NB4 (cell line): Measurements from ENCODE around the gene SSR1.
"Not testable (repeated sequence)": the region's sequence is repeated elsewhere in the genome, so short reads cannot be mapped to it uniquely, and the experiment has no call there.

ENCODE experiments used
- DNase-seq: peaks from one replicate; pipeline ENCODE4 v3.0.0; 2010; ENCODE audit warnings: low read depth
- H3K4me3 ChIP-seq: one replicate; pipeline ENCODE4 v1.5.1; 2011; ENCODE audit warnings: mild to moderate bottlenecking, low read depth, low read length, moderate library complexity
- MAX ChIP-seq: IDR thresholded peaks from 2 replicates; pipeline ENCODE4 v1.6.1; 2011; ENCODE audit warnings: low read depth, low read length
- MYC ChIP-seq: IDR thresholded peaks from 2 replicates; pipeline ENCODE4 v1.6.1; 2011; ENCODE audit warnings: low read depth, low read length
- POLR2A ChIP-seq: IDR thresholded peaks from 2 replicates; pipeline ENCODE4 v1.6.1; 2011; ENCODE audit warnings: mild to moderate bottlenecking; ENCODE audit not compliant: insufficient read length; ENCODE audit errors: extremely low read depth
- TF ChIP-seq, protein P1 (sequence below): IDR thresholded peaks from one replicate; pipeline ENCODE4 v1.5.1; 2012; ENCODE audit warnings: low read depth, low read length

SSR1 gene

DNA sequence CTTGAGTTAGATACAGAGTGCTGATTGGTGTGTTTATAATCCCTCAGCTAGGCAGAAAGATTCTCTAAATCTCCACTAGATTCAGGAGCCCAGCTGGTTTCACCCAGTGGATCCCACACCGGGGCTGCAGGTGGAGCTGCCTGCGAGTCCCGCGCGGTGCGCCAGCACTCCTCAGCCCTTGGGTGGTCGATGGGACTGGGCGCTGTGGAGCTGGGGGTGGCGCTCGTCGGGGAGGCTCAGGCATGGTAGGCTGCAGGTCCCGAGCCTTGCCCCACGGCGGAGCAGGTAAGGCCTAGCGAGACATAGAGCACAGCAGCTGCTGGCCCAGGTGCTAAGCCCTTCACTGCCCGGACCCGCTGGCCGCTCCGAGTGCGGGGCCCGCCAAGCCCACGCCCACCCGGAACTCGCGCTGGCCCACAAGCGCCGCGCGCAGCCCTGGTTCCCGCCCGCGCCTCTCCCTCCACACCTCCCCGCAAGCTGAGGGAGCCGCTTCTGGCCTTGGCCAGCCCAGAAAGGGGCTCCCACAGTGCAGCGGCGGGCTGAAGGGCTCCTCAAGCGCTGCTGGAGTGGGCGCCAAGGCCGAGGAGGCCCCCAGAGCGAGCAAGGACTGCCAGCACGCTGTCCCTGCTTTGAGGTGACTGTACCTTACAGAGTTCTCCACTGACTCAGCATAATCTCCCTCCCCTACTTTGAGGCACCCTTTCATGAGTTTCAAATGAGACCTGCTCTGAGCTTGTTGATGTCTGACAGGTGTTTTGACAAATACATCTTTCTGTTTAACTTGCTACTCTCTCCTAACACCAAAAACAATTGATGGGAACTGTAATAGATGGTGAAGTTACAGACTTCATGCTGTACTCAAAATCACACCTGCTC is 3.9 kb upstream of the SSR1 start:
- DNase-seq: no peak
- no peak overlapping the region for H3K4me3 ChIP-seq
- TF ChIP-seq POLR2A (no peak), MYC (no peak), MAX (no peak)

- TF ChIP-seq, protein P1, sequence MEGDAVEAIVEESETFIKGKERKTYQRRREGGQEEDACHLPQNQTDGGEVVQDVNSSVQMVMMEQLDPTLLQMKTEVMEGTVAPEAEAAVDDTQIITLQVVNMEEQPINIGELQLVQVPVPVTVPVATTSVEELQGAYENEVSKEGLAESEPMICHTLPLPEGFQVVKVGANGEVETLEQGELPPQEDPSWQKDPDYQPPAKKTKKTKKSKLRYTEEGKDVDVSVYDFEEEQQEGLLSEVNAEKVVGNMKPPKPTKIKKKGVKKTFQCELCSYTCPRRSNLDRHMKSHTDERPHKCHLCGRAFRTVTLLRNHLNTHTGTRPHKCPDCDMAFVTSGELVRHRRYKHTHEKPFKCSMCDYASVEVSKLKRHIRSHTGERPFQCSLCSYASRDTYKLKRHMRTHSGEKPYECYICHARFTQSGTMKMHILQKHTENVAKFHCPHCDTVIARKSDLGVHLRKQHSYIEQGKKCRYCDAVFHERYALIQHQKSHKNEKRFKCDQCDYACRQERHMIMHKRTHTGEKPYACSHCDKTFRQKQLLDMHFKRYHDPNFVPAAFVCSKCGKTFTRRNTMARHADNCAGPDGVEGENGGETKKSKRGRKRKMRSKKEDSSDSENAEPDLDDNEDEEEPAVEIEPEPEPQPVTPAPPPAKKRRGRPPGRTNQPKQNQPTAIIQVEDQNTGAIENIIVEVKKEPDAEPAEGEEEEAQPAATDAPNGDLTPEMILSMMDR: no peak
- TF ChIP-seq POLR2A (no peak), MAX (no peak), MYC (no peak)
- no peak overlapping the region for H3K4me3 ChIP-seq
- DNase-seq: no peak
Observed at GRCh38 chr6:7315948-7316365, 3.0 kb upstream of the SSR1 start.

- not testable (repeated sequence) for DNase-seq, H3K4me3 ChIP-seq
Observed at GRCh38 chr6:7315087-7315947, 2.3 kb upstream of the SSR1 start.

- H3K4me3 ChIP-seq: no peak overlapping the region
- TF ChIP-seq MYC: no peak
- TF ChIP-seq, protein P1: no peak
- DNase-seq: no peak
Observed at GRCh38 chr6:7314414-7314813, 1.4 kb upstream of the SSR1 start.

GRCh38 chr6:7313505-7314165 is 636 bp upstream of the SSR1 start:
- peak overlapping the region; percentile 51 for H3K4me3 ChIP-seq
- no peak for DNase-seq
- TF ChIP-seq MAX: no peak
- no peak for TF ChIP-seq MYC
- TF ChIP-seq, protein P1: no peak
- no peak for TF ChIP-seq POLR2A

GRCh38 chr6:7311917-7312615 is 933 bp downstream of the SSR1 start:
- H3K4me3 ChIP-seq: peak overlapping the region; percentile 80
- DNase-seq: peak; percentile 25
- no peak for TF ChIP-seq POLR2A
- TF ChIP-seq, protein P1: no peak
- no peak for TF ChIP-seq MYC
